RWPE2 (cell line): ENCODE measurements around the gene HSD17B11.
"Not testable (repeated sequence)": the region's sequence is repeated elsewhere in the genome, so short reads cannot be mapped to it uniquely, and the experiment has no call there.

Experiments used
- ATAC-seq: fragments of 200-7000 bp; cut with Tn5 transposase; 3 replicates; pipeline ENCODE4 v1.9.1; 2021; ENCODE audit warnings: low read depth
- DNase-seq: peaks from one replicate; pipeline ENCODE4 v3.0.0-alpha.2; 2020; ENCODE audit warnings: low spot score
- H3K27ac ChIP-seq: fragments of 450-650 bp; 2 replicates; pipeline ENCODE4 v1.5.1; 2017; ENCODE audit warnings: mild to moderate bottlenecking; ENCODE audit not compliant: poor library complexity, severe bottlenecking
- H3K27me3 ChIP-seq: fragments of 250-450 bp; sonication (Bioruptor Pico); 2 replicates; pipeline ENCODE4 v1.5.1; 2021; ENCODE audit warnings: mild to moderate bottlenecking, moderate library complexity; ENCODE audit not compliant: insufficient read depth, poor library complexity, severe bottlenecking
- H3K36me3 ChIP-seq: fragments of 250-450 bp; sonication (Bioruptor Pico); 2 replicates; pipeline ENCODE4 v1.5.1; 2020; ENCODE audit warnings: low read depth, mild to moderate bottlenecking, moderate library complexity
- H3K4me1 ChIP-seq: fragments of 250-450 bp; sonication (Bioruptor Pico); 2 replicates; pipeline ENCODE4 v1.5.1; 2021; ENCODE audit warnings: mild to moderate bottlenecking, moderate library complexity; ENCODE audit not compliant: insufficient read depth, poor library complexity, severe bottlenecking
- H3K4me3 ChIP-seq: fragments of 250-450 bp; sonication (Bioruptor Pico); 2 replicates; pipeline ENCODE4 v1.5.1; 2021; ENCODE audit warnings: mild to moderate bottlenecking, moderate library complexity; ENCODE audit not compliant: severe bottlenecking
- H3K9me3 ChIP-seq: fragments of 250-450 bp; sonication (Bioruptor Pico); 2 replicates; pipeline ENCODE4 v1.5.1; 2021; ENCODE audit warnings: mild to moderate bottlenecking, moderate library complexity; ENCODE audit not compliant: severe bottlenecking
- TF ChIP-seq, protein P1 (sequence below): fragments of 450-650 bp; IDR thresholded peaks from one replicate; pipeline ENCODE4 v1.5.1; 2017; ENCODE audit warnings: mild to moderate bottlenecking, moderate library complexity; ENCODE audit not compliant: poor library complexity, severe bottlenecking

HSD17B11 gene

GRCh38 chr4:87410679-87411078, 19.7 kb upstream of the HSD17B11 start:
- Histone ChIP-seq H3K4me3 (no peak overlapping the region), H3K4me1 (no peaks in the 10 kb centered on the region), H3K36me3 (no peaks in the 10 kb centered on the region), H3K27ac (no peak overlapping the region), H3K27me3 (no peaks in the 10 kb centered on the region), H3K9me3 (no peaks in the 10 kb centered on the region)
- TF ChIP-seq, protein P1, sequence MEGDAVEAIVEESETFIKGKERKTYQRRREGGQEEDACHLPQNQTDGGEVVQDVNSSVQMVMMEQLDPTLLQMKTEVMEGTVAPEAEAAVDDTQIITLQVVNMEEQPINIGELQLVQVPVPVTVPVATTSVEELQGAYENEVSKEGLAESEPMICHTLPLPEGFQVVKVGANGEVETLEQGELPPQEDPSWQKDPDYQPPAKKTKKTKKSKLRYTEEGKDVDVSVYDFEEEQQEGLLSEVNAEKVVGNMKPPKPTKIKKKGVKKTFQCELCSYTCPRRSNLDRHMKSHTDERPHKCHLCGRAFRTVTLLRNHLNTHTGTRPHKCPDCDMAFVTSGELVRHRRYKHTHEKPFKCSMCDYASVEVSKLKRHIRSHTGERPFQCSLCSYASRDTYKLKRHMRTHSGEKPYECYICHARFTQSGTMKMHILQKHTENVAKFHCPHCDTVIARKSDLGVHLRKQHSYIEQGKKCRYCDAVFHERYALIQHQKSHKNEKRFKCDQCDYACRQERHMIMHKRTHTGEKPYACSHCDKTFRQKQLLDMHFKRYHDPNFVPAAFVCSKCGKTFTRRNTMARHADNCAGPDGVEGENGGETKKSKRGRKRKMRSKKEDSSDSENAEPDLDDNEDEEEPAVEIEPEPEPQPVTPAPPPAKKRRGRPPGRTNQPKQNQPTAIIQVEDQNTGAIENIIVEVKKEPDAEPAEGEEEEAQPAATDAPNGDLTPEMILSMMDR = no peak
- DNase-seq = no peak
- ATAC-seq = no peak

GRCh38 chr4:87410157-87410556, 19.2 kb upstream of the HSD17B11 start:
- no peaks in the 10 kb centered on the region for H3K4me1 ChIP-seq
- no peak overlapping the region for H3K27ac ChIP-seq
- no peak for ATAC-seq
- H3K36me3 ChIP-seq = no peaks in the 10 kb centered on the region
- H3K4me3 ChIP-seq = no peak overlapping the region
- no peaks in the 10 kb centered on the region for H3K27me3 ChIP-seq
- no peak for DNase-seq
- no peaks in the 10 kb centered on the region for H3K9me3 ChIP-seq
- TF ChIP-seq, protein P1 = no peak

GRCh38 chr4:87409420-87409939, 18.5 kb upstream of the HSD17B11 start:
- no peaks in the 10 kb centered on the region for H3K27me3 ChIP-seq
- H3K36me3 ChIP-seq = no peaks in the 10 kb centered on the region
- no peak overlapping the region for H3K4me3 ChIP-seq
- no peaks in the 10 kb centered on the region for H3K9me3 ChIP-seq
- DNase-seq = no peak
- TF ChIP-seq, protein P1 = no peak
- H3K27ac ChIP-seq = no peak overlapping the region
- H3K4me1 ChIP-seq = no peaks in the 10 kb centered on the region
- ATAC-seq = no peak

DNA sequence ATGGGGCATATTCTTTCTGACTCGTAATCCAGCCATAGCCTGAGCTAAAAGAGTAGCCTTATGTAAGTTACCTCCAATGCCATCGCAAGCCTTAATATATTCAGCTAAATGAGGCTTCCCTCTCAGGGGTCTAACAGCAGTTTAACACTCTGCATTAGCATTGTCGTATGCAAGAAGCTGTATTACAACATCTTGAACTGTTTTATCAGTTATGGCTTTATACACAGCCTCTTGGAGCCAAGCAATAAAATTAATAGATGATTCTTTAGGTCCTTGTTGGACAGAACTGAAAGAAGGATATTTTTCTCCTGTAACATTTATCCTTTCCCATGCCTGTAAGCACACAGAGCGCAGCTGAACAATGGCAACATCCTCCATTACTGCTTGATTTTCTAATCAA, 15.9 kb upstream of the HSD17B11 start:
- H3K27ac ChIP-seq, H3K4me3 ChIP-seq, DNase-seq, H3K36me3 ChIP-seq, ATAC-seq, H3K9me3 ChIP-seq, H3K27me3 ChIP-seq, H3K4me1 ChIP-seq: not testable (repeated sequence)

- no peaks in the 10 kb centered on the region for H3K4me1 ChIP-seq
- DNase-seq = no peak
These were observed 15.5 kb upstream of the HSD17B11 start for GRCh38 chr4:87406462-87406861.

More at GRCh38 chr4:87406462-87406861, 15.5 kb upstream of the HSD17B11 start:
- Histone ChIP-seq H3K4me3 (no peak overlapping the region), H3K9me3 (no peaks in the 10 kb centered on the region), H3K27me3 (no peaks in the 10 kb centered on the region), H3K27ac (no peak overlapping the region), H3K36me3 (no peaks in the 10 kb centered on the region)
- TF ChIP-seq, protein P1 = no peak
- no peak for ATAC-seq
